HPDE6-E6E7 (cell line): ENCODE results near the gene ZGPAT.

Experiments
- DNase-seq: peaks from one replicate; pipeline ENCODE4 v3.0.0; 2011; ENCODE audit warnings: missing footprints; ENCODE audit errors: extremely low spot score

ZGPAT gene

GRCh38 chr20:63744574-63745423, 37.0 kb downstream of the ZGPAT start:
- no peak for DNase-seq

- no peak for DNase-seq
Measured at GRCh38 chr20:63745424-63745805, 37.6 kb downstream of the ZGPAT start.

- no peak for DNase-seq
Measured at GRCh38 chr20:63745961-63746731, 38.3 kb downstream of the ZGPAT start.

- no peak for DNase-seq
Measured at GRCh38 chr20:63746751-63747315, 39.0 kb downstream of the ZGPAT start.

- no peak for DNase-seq
Measured at GRCh38 chr20:63747622-63748069, 39.8 kb downstream of the ZGPAT start.

- no peak for DNase-seq
Measured at GRCh38 chr20:63748070-63748933, 40.5 kb downstream of the ZGPAT start.

- DNase-seq, result no peak
Measured at GRCh38 chr20:63748934-63749270, 41.1 kb downstream of the ZGPAT start.

- DNase-seq, result no peak
Measured at GRCh38 chr20:63749597-63750508, 42.0 kb downstream of the ZGPAT start.

GRCh38 chr20:63750807-63751470, 43.1 kb downstream of the ZGPAT start:
- DNase-seq, result no peak

GRCh38 chr20:63751471-63752271, 43.8 kb downstream of the ZGPAT start:
- no peak for DNase-seq

- DNase-seq, result no peak
Measured at GRCh38 chr20:63752411-63753101, 44.7 kb downstream of the ZGPAT start.

- DNase-seq, result no peak
Measured at GRCh38 chr20:63753381-63753780, 45.5 kb downstream of the ZGPAT start.

GRCh38 chr20:63754008-63754407, 46.2 kb downstream of the ZGPAT start:
- no peak for DNase-seq

- DNase-seq, result no peak
Measured at GRCh38 chr20:63755933-63756647, 48.3 kb downstream of the ZGPAT start.

GRCh38 chr20:63756648-63756991, 48.8 kb downstream of the ZGPAT start:
- DNase-seq, result no peak

GRCh38 chr20:63758152-63758551, 50.3 kb downstream of the ZGPAT start:
- no peak for DNase-seq

GRCh38 chr20:63759377-63759901, 51.6 kb downstream of the ZGPAT start:
- no peak for DNase-seq
